Ovary (tissue), 3 donors: ENCODE data around the gene TMEM169.

Source experiments
- CTCF ChIP-seq, 3 donors: fragments of 450-650 bp in 2 of 3; fragments of 200-600 bp in 1 of 3; IDR thresholded peaks; one replicate each; pipeline versions ENCODE4 v1.5.1 to v1.8.0; 2016 to 2022; ENCODE audit warnings: antibody characterized with exemption in 3 of 3, mild to moderate bottlenecking in 1 of 3
- EP300 ChIP-seq: sonication (generic); formaldehyde crosslinking; IDR thresholded peaks from one replicate; pipeline ENCODE4 v1.6.1; 2017; ENCODE audit warnings: antibody characterized with exemption
- POLR2A ChIP-seq: fragments of 450-650 bp; IDR thresholded peaks from one replicate; pipeline ENCODE4 v1.6.1; 2017; ENCODE audit warnings: antibody characterized with exemption, mild to moderate bottlenecking, moderate library complexity
- donor health status: DM: no; HTN: no; CAD: no.

GRCh38 chr2:216031960-216032689, 49.6 kb upstream of the TMEM169 start:
- TF ChIP-seq POLR2A (no peak), EP300 (no peak), CTCF (IDR thresholded peaks at IDR 0.05) (no peak)
